ENCODE results near the gene SMIM33. TPM values are rescaled to one million over a fixed set of nuclear protein-coding genes. Genes with fewer than 3 reads are reported as not detected.
A peak's percentile ranks its signal among the peaks of the same experiment; 100 is the strongest.
"Not testable (repeated sequence)": the region's sequence is repeated elsewhere in the genome, so short reads cannot be mapped to it uniquely, and the experiment has no call there.

Gene SMIM33
- polyA plus RNA-seq, 4 donors, result 0.07 to 0.08 TPM; not detected in 2

GRCh38 chr5:139481580-139482049 is 10.8 kb downstream of the SMIM33 start:
- no peak for DNase-seq (ENCODE audit: low read depth in 4 of 4, low spot score in 3 of 4)

- DNase-seq (ENCODE audit: low read depth in 4 of 4, low spot score in 3 of 4), result peak in 3 of 4 donors; percentile 52 to 70 (median 64)
Observed at GRCh38 chr5:139482050-139482889, 11.5 kb downstream of the SMIM33 start, which contains the start of gene STING1. STING1 (minus strand) TSS chr5:139482758; CDS start chr5:139481704, 1,054 bp downstream.

DNA sequence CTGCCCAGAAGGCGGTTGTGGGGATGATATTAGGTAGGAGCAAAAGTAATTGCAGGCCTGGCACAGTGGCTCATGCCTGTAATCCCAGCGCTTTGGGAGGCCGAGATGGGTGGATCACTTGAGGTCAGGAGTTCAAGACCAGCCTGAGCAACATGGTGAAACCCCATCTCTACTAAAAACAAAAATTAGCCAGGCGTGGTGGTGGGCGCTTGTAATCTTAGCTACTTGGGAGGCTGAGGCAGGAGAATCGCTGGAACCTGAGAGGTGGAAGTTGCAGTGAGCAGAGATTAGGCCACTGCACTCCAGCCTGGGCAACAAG is 12.0 kb downstream of the SMIM33 start:
- DNase-seq (ENCODE audit: low read depth in 4 of 4, low spot score in 3 of 4), result not testable (repeated sequence)

DNA sequence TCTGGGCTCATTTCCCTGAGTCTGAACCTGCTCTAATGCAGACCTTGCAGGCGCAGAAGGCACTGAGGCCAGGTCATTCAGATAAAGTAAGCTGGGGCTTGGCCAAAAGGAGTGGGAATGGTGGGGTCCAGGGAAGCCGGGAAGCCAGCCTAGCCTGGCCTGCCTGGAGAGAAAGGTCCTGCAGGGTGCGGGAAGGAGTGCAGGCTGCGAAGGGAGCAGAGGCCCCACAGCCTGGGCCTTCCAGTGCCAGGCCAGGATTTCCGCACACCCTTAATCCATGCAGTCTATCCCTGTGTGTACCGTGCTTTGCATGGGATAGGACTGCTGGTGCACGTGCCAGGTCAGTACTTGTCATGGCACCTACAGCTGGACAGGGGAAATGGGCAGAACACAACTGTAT is 15.4 kb downstream of the SMIM33 start:
- DNase-seq (ENCODE audit: low read depth in 4 of 4, low spot score in 3 of 4), result no peak

GRCh38 chr5:139488260-139488659 is 17.5 kb downstream of the SMIM33 start:
- no peak for DNase-seq (ENCODE audit: low read depth in 4 of 4, low spot score in 3 of 4)

GRCh38 chr5:139492700-139493192 is 21.9 kb downstream of the SMIM33 start:
- no peak for DNase-seq (ENCODE audit: low read depth in 4 of 4, low spot score in 3 of 4)

DNA sequence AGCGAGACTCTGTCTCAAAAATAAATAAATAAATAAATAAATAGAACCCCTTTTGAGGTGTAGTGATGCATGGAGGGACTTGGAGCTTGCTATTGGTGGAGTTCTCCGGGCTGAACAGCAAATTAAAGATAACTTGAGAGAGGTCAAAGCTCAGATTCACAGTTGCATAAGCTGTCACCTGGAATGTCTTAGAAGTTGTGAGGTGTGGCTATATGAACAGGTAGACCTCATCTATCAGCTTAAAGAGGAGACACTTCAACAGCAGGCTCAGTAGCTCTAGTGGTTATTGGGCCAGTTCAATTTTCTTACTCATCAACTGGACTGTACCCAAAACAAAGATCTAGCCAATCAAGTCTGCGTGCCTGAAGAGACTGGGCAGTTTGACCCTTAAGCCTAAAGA is 23.5 kb downstream of the SMIM33 start:
- DNase-seq (ENCODE audit: low read depth in 4 of 4, low spot score in 3 of 4), result no peak

GRCh38 chr5:139494832-139495231 is 24.0 kb downstream of the SMIM33 start:
- no peak for DNase-seq (ENCODE audit: low read depth in 4 of 4, low spot score in 3 of 4)

GRCh38 chr5:139495638-139496435 is 25.0 kb downstream of the SMIM33 start:
- no peak for DNase-seq (ENCODE audit: low read depth in 4 of 4, low spot score in 3 of 4)

- DNase-seq (ENCODE audit: low read depth in 4 of 4, low spot score in 3 of 4), result no peak
Observed at GRCh38 chr5:139501381-139501780, 30.6 kb downstream of the SMIM33 start.

- not testable (repeated sequence) for DNase-seq (ENCODE audit: low read depth in 4 of 4, low spot score in 3 of 4)
Observed at GRCh38 chr5:139503036-139503817, 32.4 kb downstream of the SMIM33 start.

- DNase-seq (ENCODE audit: low read depth in 4 of 4, low spot score in 3 of 4), result not testable (repeated sequence)
Observed at GRCh38 chr5:139503879-139504278, 33.1 kb downstream of the SMIM33 start.

GRCh38 chr5:139504722-139505121 is 33.9 kb downstream of the SMIM33 start:
- DNase-seq (ENCODE audit: low read depth in 4 of 4, low spot score in 3 of 4), result not testable (repeated sequence)

DNA sequence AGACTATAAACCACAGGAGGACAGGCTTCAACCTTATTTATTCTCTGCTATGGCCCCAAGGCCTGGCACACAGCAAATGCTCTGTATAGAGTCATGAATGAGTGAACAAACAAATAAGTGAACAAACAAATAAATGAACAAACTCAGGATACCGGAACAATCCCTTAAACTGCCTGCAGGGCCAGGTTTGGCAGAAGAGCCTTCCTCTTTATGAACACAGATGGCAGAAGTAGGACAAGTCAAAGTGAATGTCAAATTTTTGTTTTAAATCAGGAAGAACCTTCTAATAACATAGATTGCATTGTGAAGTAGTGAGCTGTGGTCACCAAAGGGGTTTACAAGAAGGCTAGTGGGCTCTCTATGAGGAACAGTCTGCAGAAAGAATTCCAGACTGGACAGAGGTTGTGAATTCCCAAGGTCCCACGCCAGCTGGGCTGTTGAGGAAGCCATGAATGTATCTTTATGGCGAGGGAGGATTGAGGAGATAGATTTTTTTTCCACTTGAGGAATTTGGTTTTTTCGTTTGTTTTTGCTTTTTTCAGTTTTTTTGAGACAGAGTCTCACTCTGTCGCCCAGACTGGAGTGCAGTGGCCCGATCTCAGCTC is 42.1 kb downstream of the SMIM33 start:
- no peak for DNase-seq (ENCODE audit: low read depth in 4 of 4, low spot score in 3 of 4)

DNA sequence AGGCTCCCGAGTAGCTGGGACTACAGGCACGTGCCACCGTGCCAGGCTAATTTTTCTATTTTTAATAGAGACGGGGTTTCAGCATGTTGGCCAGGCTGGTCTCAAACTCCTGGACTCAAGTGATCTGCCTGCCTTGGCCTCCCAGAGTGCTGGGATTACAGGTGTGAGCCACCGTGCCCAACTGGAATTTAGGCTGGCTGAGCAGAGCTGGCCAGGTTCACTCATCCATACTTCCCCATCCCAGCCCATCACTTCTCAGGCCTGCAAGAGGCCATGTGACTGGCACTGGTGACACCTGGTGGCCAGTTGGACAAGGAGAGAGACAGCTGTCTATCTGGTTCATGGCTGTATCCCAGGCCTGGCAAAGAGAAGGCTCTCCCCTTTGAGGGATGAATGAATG is 42.6 kb downstream of the SMIM33 start:
- DNase-seq (ENCODE audit: low read depth in 4 of 4, low spot score in 3 of 4), result peak in 3 of 4 donors; percentile 24 to 56 (median 53)

GRCh38 chr5:139513852-139514485 is 43.2 kb downstream of the SMIM33 start:
- no peak for DNase-seq (ENCODE audit: low read depth in 4 of 4, low spot score in 3 of 4)

DNA sequence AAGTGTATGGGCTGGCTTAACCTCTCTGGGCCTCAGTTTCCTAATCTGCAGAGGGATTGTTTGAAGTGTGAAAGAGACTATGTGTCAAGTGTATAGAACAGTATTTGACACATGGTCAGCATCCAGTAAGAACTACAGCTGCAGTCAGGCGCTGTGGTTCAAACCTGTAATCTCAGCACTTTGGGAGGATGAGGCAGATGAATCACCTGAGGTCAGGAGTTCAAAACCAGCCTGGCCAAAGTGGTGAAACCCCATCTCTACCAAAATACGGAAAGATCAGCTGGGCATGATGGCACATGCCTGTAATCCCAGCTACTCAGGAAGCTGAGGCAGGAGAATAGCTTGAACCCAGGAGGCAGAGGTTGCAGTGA is 43.7 kb downstream of the SMIM33 start:
- no peak for DNase-seq (ENCODE audit: low read depth in 4 of 4, low spot score in 3 of 4)

DNA sequence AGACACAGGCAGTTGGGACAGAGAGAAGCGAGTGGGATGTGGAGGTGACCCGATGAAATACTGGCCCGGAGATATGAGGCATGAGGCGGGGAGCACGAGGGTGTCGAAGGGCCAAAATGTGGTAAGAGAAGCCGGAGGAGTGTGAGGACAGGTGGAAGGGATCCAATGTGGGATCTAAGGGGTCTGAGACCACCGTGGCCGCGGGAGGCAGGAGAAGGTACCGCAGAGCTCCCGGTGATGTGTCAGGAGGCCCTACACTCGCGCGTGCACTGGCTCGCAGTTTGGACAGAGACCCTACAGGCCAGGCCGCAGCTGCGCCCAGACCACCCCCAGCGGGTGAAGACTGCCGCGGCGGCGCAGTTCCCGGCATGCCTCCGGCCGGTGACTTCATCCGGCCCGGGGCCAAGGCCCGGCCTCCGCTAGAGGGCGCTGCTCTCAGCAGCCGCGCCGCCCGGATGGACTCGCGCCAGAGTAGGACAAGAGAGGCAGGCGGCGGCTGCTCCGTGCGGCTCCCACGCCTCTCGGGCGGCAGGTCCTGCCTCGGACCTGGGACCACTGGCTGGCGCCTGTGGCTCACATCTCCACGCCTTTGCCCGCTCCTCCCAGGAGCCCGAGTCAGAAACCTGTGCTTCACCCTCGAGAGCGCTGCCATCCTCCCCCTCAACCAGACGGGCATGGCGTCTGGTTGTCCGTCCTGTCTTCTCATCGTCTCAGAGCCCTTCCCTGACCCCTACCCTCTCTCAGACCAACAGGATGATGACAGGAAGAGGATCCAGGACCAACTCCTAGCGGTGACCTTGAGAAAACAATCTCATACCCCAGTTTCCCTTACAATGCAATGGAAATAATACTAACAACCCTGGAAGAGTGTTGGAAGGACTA is 47.1 kb downstream of the SMIM33 start:
- peak; percentile 82 to 87 (median 86) for DNase-seq (ENCODE audit: low read depth in 4 of 4, low spot score in 3 of 4)

Measured in left renal pelvis (tissue), 4 donors.